H1 (cell line): ENCODE data around the gene CSDE1. TPM values are rescaled to one million over a fixed set of nuclear protein-coding genes. Genes with fewer than 3 reads are reported as not detected.

Source experiments
- CBX8 ChIP-seq: fragments of 300-800, 300-1000 bp; sonication (generic); IDR thresholded peaks from 2 replicates; pipeline ENCODE4 v1.7.1; 2016; ENCODE audit warnings: low read depth, low read length, borderline replicate concordance
- EP300 ChIP-seq, 2 experiments: IDR thresholded peaks; 1 replicate in 1 of 2; 2 replicates in 1 of 2; pipeline ENCODE4 v1.6.1; 2011 to 2012; ENCODE audit warnings: low read depth in 2 of 2, low read length in 2 of 2, mild to moderate bottlenecking in 2 of 2, borderline replicate concordance in 1 of 2, inconsistent platforms in 1 of 2, moderate library complexity in 1 of 2
- NRF1 ChIP-seq: IDR thresholded peaks from 2 replicates; pipeline ENCODE4 v1.6.1; 2011; ENCODE audit warnings: mild to moderate bottlenecking, low read depth, low read length, improper control_type of control experiment
- POLR2AphosphoS5 ChIP-seq: IDR thresholded peaks from 2 replicates; pipeline ENCODE4 v1.6.1; 2011; ENCODE audit warnings: low read depth, low read length
- POU5F1 ChIP-seq: IDR thresholded peaks from 2 replicates; pipeline ENCODE4 v1.6.1; 2011; ENCODE audit warnings: low read depth, mild to moderate bottlenecking, low read length, moderate library complexity
- RAD21 ChIP-seq, 2 experiments: IDR thresholded peaks in 1 of 2; conservative IDR thresholded peaks in 1 of 2; 2 replicates each; pipeline ENCODE4 v1.6.1; 2011; ENCODE audit warnings: low read depth in 2 of 2, low read length in 2 of 2, improper control_type of control experiment in 1 of 2, inconsistent platforms in 1 of 2, mild to moderate bottlenecking in 1 of 2, moderate library complexity in 1 of 2
- RFX5 ChIP-seq: IDR thresholded peaks from 2 replicates; pipeline ENCODE4 v1.6.1; 2011; ENCODE audit warnings: low read depth, low read length, improper control_type of control experiment, borderline replicate concordance
- SIX5 ChIP-seq: IDR thresholded peaks from 2 replicates; pipeline ENCODE4 v1.6.1; 2011; ENCODE audit warnings: mild to moderate bottlenecking, low read depth, low read length
- polyA plus RNA-seq, 7 experiments: library from polyadenylated mRNA; depleted of rRNA in 3 of 7; stranded (reverse) in 5 of 7; unstranded in 2 of 7; fragments of >200 nt in 5 of 7; fragments of 200-250 nt in 2 of 7; gene quantifications; 1 replicate in 5 of 7; 2 replicates in 1 of 7; 4 replicates in 1 of 7; pipeline versions ENCODE4 v1.2.1 to v1.2.3, GENCODE V29; 2011 to 2013; ENCODE audit warnings: missing spikeins in 2 of 7, mixed read lengths in 2 of 7
- total RNA-seq: library from RNA; stranded (reverse); fragmentation: NEBNext Ultra II Directional; extraction: Animal tissue kit (Norgen Biotek cat#: 25700); gene quantifications from 2 replicates; pipeline ENCODE4 v1.2.1, GENCODE V29; 2021
- TF ChIP-seq, protein P1 (sequence below): fragments of 300-600 bp; sonication (generic); IDR thresholded peaks from 2 replicates; pipeline ENCODE4 v1.7.1; 2012; ENCODE audit warnings: low read length, moderate library complexity, mild to moderate bottlenecking, inconsistent platforms; ENCODE audit not compliant: insufficient replicate concordance
- TF ChIP-seq, protein P2 (sequence below): IDR thresholded peaks from 2 replicates; pipeline ENCODE4 v1.6.1; 2012; ENCODE audit warnings: inconsistent platforms

Gene CSDE1
- total and polyA plus RNA-seq, 2 of the 8 experiments (the other 6 are each of a cell fraction or from before 2014, with no cell fraction given), result 149 to 635 TPM

DNA sequence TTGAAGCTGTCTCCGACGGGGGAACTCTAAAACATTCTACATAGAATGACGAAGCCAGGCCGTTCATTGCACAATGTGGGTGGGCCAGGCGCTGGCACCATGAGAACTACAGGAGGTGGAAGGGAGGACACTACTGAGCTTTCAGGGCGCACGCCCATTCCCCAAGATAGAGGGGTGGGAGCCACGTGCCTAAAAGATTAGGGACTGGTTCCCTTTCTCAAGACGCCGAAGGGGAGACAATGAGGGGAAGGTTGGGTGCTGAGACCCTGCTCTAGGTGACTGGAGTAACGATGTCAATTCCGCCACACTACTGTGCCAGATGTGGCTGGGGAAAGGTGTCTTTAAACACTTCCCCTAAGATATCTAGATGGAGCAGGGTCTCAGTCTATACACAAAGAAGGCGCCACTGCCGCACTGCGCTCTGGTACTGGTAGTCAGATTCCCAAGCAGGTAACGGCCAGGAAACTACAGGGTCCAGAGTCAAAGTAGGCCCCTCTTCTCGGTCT lies 782 bp downstream of the CSDE1 start (continued):
- TF ChIP-seq, protein P1, sequence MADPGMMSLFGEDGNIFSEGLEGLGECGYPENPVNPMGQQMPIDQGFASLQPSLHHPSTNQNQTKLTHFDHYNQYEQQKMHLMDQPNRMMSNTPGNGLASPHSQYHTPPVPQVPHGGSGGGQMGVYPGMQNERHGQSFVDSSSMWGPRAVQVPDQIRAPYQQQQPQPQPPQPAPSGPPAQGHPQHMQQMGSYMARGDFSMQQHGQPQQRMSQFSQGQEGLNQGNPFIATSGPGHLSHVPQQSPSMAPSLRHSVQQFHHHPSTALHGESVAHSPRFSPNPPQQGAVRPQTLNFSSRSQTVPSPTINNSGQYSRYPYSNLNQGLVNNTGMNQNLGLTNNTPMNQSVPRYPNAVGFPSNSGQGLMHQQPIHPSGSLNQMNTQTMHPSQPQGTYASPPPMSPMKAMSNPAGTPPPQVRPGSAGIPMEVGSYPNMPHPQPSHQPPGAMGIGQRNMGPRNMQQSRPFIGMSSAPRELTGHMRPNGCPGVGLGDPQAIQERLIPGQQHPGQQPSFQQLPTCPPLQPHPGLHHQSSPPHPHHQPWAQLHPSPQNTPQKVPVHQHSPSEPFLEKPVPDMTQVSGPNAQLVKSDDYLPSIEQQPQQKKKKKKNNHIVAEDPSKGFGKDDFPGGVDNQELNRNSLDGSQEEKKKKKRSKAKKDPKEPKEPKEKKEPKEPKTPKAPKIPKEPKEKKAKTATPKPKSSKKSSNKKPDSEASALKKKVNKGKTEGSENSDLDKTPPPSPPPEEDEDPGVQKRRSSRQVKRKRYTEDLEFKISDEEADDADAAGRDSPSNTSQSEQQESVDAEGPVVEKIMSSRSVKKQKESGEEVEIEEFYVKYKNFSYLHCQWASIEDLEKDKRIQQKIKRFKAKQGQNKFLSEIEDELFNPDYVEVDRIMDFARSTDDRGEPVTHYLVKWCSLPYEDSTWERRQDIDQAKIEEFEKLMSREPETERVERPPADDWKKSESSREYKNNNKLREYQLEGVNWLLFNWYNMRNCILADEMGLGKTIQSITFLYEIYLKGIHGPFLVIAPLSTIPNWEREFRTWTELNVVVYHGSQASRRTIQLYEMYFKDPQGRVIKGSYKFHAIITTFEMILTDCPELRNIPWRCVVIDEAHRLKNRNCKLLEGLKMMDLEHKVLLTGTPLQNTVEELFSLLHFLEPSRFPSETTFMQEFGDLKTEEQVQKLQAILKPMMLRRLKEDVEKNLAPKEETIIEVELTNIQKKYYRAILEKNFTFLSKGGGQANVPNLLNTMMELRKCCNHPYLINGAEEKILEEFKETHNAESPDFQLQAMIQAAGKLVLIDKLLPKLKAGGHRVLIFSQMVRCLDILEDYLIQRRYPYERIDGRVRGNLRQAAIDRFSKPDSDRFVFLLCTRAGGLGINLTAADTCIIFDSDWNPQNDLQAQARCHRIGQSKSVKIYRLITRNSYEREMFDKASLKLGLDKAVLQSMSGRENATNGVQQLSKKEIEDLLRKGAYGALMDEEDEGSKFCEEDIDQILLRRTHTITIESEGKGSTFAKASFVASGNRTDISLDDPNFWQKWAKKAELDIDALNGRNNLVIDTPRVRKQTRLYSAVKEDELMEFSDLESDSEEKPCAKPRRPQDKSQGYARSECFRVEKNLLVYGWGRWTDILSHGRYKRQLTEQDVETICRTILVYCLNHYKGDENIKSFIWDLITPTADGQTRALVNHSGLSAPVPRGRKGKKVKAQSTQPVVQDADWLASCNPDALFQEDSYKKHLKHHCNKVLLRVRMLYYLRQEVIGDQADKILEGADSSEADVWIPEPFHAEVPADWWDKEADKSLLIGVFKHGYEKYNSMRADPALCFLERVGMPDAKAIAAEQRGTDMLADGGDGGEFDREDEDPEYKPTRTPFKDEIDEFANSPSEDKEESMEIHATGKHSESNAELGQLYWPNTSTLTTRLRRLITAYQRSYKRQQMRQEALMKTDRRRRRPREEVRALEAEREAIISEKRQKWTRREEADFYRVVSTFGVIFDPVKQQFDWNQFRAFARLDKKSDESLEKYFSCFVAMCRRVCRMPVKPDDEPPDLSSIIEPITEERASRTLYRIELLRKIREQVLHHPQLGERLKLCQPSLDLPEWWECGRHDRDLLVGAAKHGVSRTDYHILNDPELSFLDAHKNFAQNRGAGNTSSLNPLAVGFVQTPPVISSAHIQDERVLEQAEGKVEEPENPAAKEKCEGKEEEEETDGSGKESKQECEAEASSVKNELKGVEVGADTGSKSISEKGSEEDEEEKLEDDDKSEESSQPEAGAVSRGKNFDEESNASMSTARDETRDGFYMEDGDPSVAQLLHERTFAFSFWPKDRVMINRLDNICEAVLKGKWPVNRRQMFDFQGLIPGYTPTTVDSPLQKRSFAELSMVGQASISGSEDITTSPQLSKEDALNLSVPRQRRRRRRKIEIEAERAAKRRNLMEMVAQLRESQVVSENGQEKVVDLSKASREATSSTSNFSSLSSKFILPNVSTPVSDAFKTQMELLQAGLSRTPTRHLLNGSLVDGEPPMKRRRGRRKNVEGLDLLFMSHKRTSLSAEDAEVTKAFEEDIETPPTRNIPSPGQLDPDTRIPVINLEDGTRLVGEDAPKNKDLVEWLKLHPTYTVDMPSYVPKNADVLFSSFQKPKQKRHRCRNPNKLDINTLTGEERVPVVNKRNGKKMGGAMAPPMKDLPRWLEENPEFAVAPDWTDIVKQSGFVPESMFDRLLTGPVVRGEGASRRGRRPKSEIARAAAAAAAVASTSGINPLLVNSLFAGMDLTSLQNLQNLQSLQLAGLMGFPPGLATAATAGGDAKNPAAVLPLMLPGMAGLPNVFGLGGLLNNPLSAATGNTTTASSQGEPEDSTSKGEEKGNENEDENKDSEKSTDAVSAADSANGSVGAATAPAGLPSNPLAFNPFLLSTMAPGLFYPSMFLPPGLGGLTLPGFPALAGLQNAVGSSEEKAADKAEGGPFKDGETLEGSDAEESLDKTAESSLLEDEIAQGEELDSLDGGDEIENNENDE, result no peak
- TF ChIP-seq CBX8 (no peak), POLR2AphosphoS5 (peak; percentile 73; the same call in 1 of the 2 replicates), POU5F1 (no peak), EP300 (IDR thresholded peaks at IDR 0.05; ENCODE audit: borderline replicate concordance in 1 of 2, low read depth in 2 of 2, low read length in 2 of 2) (no peak), RAD21 (IDR thresholded peaks at IDR 0.05 in 1 of 2, conservative IDR thresholded peaks at IDR 0.05 in 1 of 2; ENCODE audit: low read depth in 2 of 2, low read length in 2 of 2) (no peak), NRF1 (no peak), RFX5 (no peak), SIX5 (no peak)
- TF ChIP-seq, protein P2, sequence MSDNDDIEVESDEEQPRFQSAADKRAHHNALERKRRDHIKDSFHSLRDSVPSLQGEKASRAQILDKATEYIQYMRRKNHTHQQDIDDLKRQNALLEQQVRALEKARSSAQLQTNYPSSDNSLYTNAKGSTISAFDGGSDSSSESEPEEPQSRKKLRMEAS, result peak; percentile 86
